ENCODE measurements around the gene RAB37. TPM values are rescaled to one million over a fixed set of nuclear protein-coding genes. Genes with fewer than 3 reads are reported as not detected.

The RAB37 gene
- total RNA-seq, 3 donors from 2014 or later (not counting 1 experiment from before 2014, with no cell fraction given): 150 to 184 (median 169) TPM

DNA sequence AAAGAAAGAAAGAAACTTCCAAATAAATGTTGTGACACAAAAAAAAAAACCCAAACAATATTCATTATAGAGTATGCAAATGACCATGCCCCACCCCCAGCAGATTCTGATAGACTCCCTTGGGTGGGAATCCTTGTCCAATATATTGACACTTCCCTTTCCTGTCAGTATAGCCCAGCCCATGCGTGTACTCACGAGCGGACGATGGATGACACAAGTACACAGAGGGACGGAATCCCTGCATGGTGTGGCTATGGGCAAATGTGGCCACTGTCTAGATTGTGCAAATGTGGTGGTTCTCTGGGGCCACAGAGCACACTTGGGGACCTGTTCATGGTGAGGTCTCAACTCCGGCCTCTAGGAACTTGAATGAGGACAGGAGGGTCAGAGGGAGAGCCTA, 3.1 kb downstream of the RAB37 start:
- Mint-ChIP-seq H3K27ac (peak overlapping the region; percentile 90 to 93), H3K9me3 (no peaks in the 10 kb centered on the region), H3K27me3 (ENCODE audit: low read depth in 2 of 2) (no peaks in the 10 kb centered on the region), H3K36me3 (no peaks in the 10 kb centered on the region), H3K4me1 (peaks cover 65 to 76% of the 10 kb centered on the region in 2 donors), H3K4me3 (peak overlapping the region; percentile 92)
- intact Hi-C loops (cut with micrococcal nuclease): no loop called here
- TF ChIP-seq, protein P1, sequence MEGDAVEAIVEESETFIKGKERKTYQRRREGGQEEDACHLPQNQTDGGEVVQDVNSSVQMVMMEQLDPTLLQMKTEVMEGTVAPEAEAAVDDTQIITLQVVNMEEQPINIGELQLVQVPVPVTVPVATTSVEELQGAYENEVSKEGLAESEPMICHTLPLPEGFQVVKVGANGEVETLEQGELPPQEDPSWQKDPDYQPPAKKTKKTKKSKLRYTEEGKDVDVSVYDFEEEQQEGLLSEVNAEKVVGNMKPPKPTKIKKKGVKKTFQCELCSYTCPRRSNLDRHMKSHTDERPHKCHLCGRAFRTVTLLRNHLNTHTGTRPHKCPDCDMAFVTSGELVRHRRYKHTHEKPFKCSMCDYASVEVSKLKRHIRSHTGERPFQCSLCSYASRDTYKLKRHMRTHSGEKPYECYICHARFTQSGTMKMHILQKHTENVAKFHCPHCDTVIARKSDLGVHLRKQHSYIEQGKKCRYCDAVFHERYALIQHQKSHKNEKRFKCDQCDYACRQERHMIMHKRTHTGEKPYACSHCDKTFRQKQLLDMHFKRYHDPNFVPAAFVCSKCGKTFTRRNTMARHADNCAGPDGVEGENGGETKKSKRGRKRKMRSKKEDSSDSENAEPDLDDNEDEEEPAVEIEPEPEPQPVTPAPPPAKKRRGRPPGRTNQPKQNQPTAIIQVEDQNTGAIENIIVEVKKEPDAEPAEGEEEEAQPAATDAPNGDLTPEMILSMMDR (IDR thresholded peaks at IDR 0.05): no peak
- ATAC-seq: no peak
- H3K36me3 ChIP-seq (ENCODE audit: control insufficient read depth, insufficient read depth, low read length): peaks cover 16% of the 10 kb centered on the region
- no peak overlapping the region for H3K27ac ChIP-seq (ENCODE audit: low read length)
- no peak for DNase-seq
- 63% methylated on average over 6 of the region's 6 CpGs for WGBS (ENCODE audit: insufficient coverage)
- no peak overlapping the region for H3K4me3 ChIP-seq (ENCODE audit: low read length)
- no peaks in the 10 kb centered on the region for H3K27me3 ChIP-seq (ENCODE audit: control insufficient read depth, insufficient read depth, low read length)
- no peaks in the 10 kb centered on the region for H3K9me3 ChIP-seq (ENCODE audit: control insufficient read depth, insufficient read depth, low read length)
- peaks cover 98% of the 10 kb centered on the region for H3K4me1 ChIP-seq (ENCODE audit: control insufficient read depth, insufficient read depth, low read length)

DNA sequence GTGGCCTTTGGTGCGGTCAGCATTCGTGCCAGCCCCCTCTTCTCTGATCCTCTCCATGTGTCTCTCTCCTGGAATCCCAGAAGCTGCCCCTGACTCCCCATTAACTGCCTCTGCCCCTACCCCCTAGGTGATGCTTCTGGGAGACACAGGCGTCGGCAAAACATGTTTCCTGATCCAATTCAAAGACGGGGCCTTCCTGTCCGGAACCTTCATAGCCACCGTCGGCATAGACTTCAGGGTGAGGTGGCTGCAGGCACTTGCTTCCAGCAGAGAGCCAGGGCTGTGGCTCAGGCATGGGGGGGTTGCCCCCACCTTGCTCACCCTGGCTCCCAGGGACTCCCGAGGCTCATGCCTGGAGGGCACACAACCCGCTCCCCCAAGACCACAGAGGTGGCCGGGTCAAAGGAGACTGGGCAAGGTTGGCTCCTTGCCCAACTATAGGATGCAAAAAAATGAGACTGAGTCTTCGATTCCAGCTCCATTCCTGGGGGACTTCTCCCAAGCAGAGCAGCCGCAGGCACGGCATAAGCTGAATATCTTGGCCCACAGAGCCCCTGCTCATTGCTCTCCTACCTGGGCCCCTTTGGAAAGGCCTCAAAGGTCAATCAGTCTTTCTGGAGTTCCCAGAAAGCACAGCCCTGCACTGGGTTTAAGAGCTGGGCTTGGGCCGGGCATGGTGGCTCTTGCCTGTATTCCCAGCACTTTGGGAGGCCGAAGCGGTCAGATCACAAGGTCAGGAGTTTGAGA, 3.8 kb downstream of the RAB37 start:
- Histone ChIP-seq H3K9me3 (ENCODE audit: control insufficient read depth, insufficient read depth, low read length) (no peaks in the 10 kb centered on the region), H3K27me3 (ENCODE audit: control insufficient read depth, insufficient read depth, low read length) (no peaks in the 10 kb centered on the region), H3K27ac (ENCODE audit: low read length) (peak overlapping the region; percentile 21), H3K4me1 (ENCODE audit: control insufficient read depth, insufficient read depth, low read length) (peaks cover 98% of the 10 kb centered on the region), H3K4me3 (ENCODE audit: low read length) (no peak overlapping the region), H3K36me3 (ENCODE audit: control insufficient read depth, insufficient read depth, low read length) (peaks cover 16% of the 10 kb centered on the region)
- ATAC-seq: no peak
- peak overlapping the region; percentile 90 to 93 for H3K27ac Mint-ChIP-seq
- H3K4me1 Mint-ChIP-seq: peaks cover 65 to 76% of the 10 kb centered on the region in 2 donors
- H3K36me3 Mint-ChIP-seq: no peaks in the 10 kb centered on the region
- 86% methylated on average over 17 of the region's 17 CpGs for WGBS (ENCODE audit: insufficient coverage)
- no peaks in the 10 kb centered on the region for H3K9me3 Mint-ChIP-seq
- TF ChIP-seq, protein P1 (IDR thresholded peaks at IDR 0.05): no peak
- no peaks in the 10 kb centered on the region for H3K27me3 Mint-ChIP-seq (ENCODE audit: low read depth in 2 of 2)
- no peak for DNase-seq
- intact Hi-C loops (cut with micrococcal nuclease): no loop called here
- H3K4me3 Mint-ChIP-seq: peak overlapping the region; percentile 92

DNA sequence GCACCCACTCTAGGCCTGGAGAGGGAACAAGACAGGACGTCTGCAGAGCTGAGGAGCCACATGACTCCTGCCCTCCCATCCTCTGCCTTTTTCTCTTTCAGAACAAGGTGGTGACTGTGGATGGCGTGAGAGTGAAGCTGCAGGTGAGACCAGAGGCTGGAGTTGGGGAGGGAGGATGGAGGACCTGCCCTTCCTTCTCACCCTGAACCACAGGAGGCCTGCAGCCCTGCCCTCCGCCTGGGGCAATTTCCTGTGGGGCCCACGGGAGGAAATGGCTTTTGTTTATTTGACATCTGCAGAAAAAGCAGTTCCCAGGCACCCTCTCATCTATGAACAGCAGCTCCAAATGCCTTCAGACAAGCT, 5.1 kb downstream of the RAB37 start:
- Mint-ChIP-seq H3K9me3 (no peaks in the 10 kb centered on the region), H3K4me1 (peaks cover 60 to 78% of the 10 kb centered on the region in 2 donors), H3K27ac (peak overlapping the region; percentile 90 to 93), H3K36me3 (no peaks in the 10 kb centered on the region), H3K4me3 (peak overlapping the region; percentile 80), H3K27me3 (ENCODE audit: low read depth in 2 of 2) (no peaks in the 10 kb centered on the region)
- 0% methylated on average over 3 of the region's 4 CpGs for WGBS (ENCODE audit: insufficient coverage)
- peaks cover 97% of the 10 kb centered on the region for H3K4me1 ChIP-seq (ENCODE audit: control insufficient read depth, insufficient read depth, low read length)
- peak overlapping the region; percentile 10 for H3K27ac ChIP-seq (ENCODE audit: low read length)
- peaks cover 16% of the 10 kb centered on the region for H3K36me3 ChIP-seq (ENCODE audit: control insufficient read depth, insufficient read depth, low read length)
- TF ChIP-seq, protein P1 (IDR thresholded peaks at IDR 0.05): no peak
- intact Hi-C loops (cut with micrococcal nuclease): no loop called here
- no peaks in the 10 kb centered on the region for H3K27me3 ChIP-seq (ENCODE audit: control insufficient read depth, insufficient read depth, low read length)
- DNase-seq (peak in 1 of 2 donors; percentile 78), ATAC-seq (peak; percentile 5 to 45 (median 24))
- H3K4me3 ChIP-seq (ENCODE audit: low read length): no peak overlapping the region
- no peaks in the 10 kb centered on the region for H3K9me3 ChIP-seq (ENCODE audit: control insufficient read depth, insufficient read depth, low read length)

All from natural killer cell (primary cell).